AG04449 (cell line): ENCODE measurements around the gene HOXA4.

Experiments
- CTCF ChIA-PET: fragments of 350-600 bp; formaldehyde crosslinking; extraction: SDS; loops from one replicate; lab custom pipeline; 2021; ENCODE audit warnings: antibody characterized with exemption; lab: Yijun Ruan, JAX
- POLR2A ChIA-PET: fragments of 400-600, 350-600 bp; formaldehyde crosslinking; extraction: SDS; loops from one replicate; lab custom pipeline; 2020; ENCODE audit warnings: antibody characterized with exemption, inconsistent platforms; lab: Yijun Ruan, JAX
- DNase-seq: peaks from one replicate; pipeline ENCODE4 v3.0.0-alpha.2; 2010; ENCODE audit warnings: low read depth, low spot score
- H3K4me3 ChIP-seq: 2 replicates; pipeline ENCODE4 v1.5.1; 2011; ENCODE audit warnings: low read depth, mild to moderate bottlenecking, control low read depth, low read length
- TF ChIP-seq, protein P1 (sequence below): IDR thresholded peaks from one replicate; pipeline ENCODE4 v1.5.1; 2011; ENCODE audit warnings: mild to moderate bottlenecking, moderate library complexity, low read length, control low read depth, inconsistent platforms; ENCODE audit not compliant: insufficient read depth; ENCODE audit errors: missing control alignments

HOXA4 gene

DNA sequence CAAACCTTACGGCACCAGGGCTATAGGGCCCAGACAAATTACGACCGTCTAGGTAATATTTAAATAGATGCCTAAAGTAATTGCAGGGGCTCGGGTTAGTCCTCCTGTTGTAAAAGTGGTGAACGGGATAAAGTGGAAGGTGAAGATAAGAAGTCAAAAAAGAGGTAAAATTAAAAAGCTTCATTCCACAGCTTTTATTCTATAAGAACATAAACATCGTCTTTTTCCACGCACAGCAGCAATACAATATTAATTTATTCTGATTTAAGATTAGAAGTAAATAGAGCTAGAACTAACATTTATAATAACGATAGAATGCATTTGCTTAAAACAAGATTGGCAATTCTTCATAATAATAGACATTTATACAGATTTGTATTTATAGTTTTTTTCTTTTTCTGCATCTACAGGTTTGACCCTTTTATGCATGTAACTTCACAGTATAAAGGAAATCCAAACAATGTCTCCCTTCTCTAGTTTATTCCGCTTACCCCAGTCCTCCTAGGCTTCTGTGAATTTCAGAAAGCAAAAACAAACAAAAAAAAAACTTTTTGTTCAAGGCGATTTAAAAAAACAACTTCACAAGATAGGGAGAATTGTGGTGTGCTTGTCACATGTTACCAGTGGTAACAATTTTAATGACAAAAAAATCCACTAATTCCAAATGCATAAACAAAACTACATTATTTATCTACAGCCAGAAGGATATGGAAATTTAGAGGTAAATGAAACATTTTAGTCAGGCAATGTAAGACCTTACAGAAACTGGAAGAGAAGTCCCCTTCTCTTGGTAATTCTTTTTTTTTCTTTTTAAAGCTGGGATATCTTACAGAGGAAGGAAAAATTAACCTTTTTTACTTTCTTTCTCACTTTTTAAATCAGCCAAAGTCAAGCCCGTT lies 40.1 kb upstream of the HOXA4 start:
- H3K4me3 ChIP-seq, result peak overlapping the region; percentile 75
- POLR2A ChIA-PET, result interaction anchor here (1.1 to 4.2 kb wide), 3 partner anchors 8 to 1314 kb away, joined by 4 to 53 read pairs (median 6); no protein-coding TSS in a partner anchor
- DNase-seq, result no peak
- TF ChIP-seq, protein P1, sequence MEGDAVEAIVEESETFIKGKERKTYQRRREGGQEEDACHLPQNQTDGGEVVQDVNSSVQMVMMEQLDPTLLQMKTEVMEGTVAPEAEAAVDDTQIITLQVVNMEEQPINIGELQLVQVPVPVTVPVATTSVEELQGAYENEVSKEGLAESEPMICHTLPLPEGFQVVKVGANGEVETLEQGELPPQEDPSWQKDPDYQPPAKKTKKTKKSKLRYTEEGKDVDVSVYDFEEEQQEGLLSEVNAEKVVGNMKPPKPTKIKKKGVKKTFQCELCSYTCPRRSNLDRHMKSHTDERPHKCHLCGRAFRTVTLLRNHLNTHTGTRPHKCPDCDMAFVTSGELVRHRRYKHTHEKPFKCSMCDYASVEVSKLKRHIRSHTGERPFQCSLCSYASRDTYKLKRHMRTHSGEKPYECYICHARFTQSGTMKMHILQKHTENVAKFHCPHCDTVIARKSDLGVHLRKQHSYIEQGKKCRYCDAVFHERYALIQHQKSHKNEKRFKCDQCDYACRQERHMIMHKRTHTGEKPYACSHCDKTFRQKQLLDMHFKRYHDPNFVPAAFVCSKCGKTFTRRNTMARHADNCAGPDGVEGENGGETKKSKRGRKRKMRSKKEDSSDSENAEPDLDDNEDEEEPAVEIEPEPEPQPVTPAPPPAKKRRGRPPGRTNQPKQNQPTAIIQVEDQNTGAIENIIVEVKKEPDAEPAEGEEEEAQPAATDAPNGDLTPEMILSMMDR, result no peak
- CTCF ChIA-PET, result interaction anchor here (0.9 to 5.3 kb wide), 5 partner anchors 8 to 1315 kb away, joined by 3 to 48 read pairs (median 4); no protein-coding TSS in a partner anchor

DNA sequence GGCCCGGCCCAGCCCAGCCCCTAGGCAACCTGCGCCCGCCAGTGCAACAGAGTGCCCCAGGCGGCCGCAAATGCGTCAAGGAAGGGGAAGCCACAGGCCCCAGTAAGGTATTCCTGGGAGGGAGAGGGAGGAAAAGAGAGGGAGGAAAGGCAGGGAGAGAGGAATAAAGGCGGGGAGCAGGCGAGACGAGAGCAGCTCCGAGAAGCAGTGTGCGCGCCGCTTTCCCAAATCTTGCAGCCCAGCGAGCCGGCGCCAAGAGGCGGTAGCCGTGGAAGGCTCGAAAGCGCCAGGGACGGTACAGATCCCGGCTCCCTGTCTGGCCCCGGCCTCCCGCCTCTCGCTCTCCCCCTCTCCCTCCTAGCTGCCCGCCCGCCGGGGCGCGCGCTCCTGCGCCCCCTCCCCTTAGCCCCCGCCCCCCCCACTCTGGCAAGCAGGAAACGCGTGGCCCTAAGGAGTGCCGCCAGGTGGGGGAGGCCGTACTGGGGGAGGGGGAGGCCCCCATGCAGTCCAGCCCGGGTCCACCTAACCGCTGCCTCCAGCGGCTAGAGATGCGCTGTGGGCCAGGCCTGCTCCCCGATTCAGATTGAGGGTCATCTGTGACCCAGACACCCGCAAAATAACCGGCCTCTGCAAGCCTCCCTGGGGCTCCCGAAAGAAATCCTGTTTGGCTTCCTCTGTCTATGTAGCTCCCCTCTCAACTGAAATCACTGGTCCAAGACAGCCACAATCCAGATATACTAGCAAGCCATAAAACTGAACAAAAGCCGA lies 39.3 kb upstream of the HOXA4 start:
- TF ChIP-seq, protein P1, result no peak
- CTCF ChIA-PET, result interaction anchor here (0.9 to 5.3 kb wide), 5 partner anchors 9 to 1314 kb away, joined by 3 to 48 read pairs (median 4); no protein-coding TSS in a partner anchor
- POLR2A ChIA-PET, result interaction anchor here (1.1 to 4.2 kb wide), 2 partner anchors 9 to 11 kb away, joined by 4 to 53 read pairs; no protein-coding TSS in a partner anchor
- DNase-seq, result no peak
- H3K4me3 ChIP-seq, result peak overlapping the region; percentile 75

DNA sequence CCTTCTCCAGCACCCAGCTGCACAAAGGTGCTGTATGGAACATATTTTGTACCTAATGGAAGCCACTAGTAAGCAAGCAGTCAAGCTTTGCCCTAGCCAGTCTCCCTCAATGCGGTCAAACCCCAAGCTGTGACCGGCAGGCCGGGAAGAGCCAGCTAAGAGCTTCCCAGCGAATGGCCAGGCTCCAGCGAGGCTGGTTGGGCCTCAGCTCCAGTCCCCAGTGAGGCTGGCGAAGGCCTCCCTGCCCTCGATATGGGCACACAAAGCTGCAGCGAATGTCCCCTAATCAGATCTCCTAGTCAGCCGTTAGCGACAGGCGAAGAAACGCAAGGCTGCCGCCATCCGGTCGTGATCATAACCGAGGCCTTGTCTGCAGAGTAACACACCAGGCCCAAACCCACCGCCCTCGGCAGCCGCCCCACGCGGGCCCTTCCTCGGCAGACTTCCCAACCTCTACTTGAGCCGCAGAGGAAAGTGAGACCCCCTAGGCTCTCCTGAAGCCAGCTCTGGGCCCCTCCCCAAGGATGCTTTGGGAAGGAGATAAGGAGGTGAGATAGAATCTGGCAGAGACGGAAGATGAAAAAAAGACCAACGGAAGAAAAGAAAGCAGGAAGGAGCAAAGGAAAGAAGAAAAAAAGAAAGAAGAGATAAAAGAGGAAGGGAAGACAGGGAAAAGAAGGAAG lies 37.8 kb upstream of the HOXA4 start:
- TF ChIP-seq, protein P1, result peak; percentile 11
- no peak for DNase-seq
- ChIA-PET POLR2A (interaction anchor here (0.5 to 4.2 kb wide), 6 partner anchors 10 to 1312 kb away, joined by 3 to 53 read pairs (median 4); partner anchors contain the start of gene HOXA7), CTCF (interaction anchor here (0.7 to 5.3 kb wide), 5 partner anchors 10 to 791 kb away, joined by 3 to 48 read pairs (median 3); partner anchors contain the start of gene HOXA7)
- H3K4me3 ChIP-seq, result peak overlapping the region; percentile 75

DNA sequence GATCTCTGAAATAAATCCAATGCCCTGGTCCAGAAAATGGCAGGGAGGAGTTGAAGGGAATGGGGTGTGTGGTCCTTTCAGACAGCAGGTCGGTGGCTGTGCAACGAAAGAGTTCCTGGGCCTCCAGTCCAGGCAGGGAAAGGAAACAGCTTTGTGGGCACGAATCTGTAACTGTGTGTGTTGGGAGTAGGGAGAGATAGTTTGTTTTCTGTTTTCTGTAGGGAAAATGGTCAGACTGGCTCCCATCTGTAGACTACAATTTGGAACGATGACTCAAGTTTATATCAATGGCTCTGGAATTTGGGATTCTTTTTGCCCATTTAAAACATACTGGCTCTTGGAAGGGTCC lies 37.3 kb upstream of the HOXA4 start:
- no peak for DNase-seq
- TF ChIP-seq, protein P1, result no peak
- CTCF ChIA-PET, result interaction anchor here (0.7 to 5.3 kb wide), 4 partner anchors 11 to 791 kb away, joined by 3 to 48 read pairs (median 3); partner anchors contain the start of gene HOXA7
- peak overlapping the region; percentile 75 for H3K4me3 ChIP-seq
- POLR2A ChIA-PET, result interaction anchor here (0.6 to 4.2 kb wide), 3 partner anchors 11 to 1311 kb away, joined by 3 to 53 read pairs (median 5); no protein-coding TSS in a partner anchor

DNA sequence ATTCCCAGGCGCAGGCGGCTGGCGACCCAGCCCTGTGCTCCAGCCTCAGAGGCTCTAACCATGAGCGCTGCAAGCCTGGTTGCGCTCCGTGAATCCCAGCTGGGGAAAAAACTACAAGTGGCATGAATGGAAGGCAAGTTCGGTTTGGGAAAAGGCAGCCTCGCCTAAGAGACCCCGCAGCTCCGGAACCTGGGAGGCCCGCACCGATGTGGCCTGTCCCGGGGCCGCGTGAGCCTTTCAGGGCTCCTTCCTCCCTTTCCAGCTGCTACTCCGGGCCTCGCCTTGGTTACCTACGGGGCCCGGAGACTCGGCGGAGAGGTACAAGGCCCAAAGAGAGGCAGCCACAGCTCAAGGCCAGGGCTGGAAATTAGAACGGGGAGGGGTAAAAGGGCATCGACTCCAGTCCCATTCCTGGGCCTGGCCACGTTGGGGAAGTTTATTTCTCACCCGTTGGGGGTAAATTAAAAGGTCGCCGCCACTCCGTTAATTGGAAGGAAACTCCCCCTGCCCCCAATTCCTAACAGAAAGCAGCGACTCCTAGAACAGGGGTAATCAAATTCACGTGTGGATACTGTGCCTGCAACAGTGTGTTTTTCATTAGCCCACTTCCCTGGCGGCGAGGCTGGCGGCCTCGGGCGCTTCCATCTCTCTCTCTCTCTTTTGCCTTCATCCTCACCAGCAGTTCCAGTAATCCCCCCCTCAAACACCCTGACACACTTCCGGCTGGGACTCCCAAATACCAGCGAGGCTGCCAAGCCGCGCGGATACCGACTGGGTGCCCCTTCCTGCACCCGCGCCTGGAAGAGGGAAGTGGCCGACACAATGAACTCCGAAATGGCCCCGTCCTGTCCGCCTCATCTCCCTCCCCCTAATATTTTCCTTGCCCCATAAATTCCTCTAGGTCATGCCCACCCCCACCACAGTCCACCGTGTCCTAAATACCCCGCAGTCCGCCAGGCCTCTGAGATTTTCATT lies 36.3 kb upstream of the HOXA4 start:
- DNase-seq, result no peak
- CTCF ChIA-PET, result interaction anchor here (0.6 to 6.8 kb wide), 8 partner anchors 9 to 1311 kb away, joined by 3 to 117 read pairs (median 3); partner anchors contain the start of gene HOXA10
- H3K4me3 ChIP-seq, result peak overlapping the region; percentile 75
- TF ChIP-seq, protein P1, result no peak
- POLR2A ChIA-PET, result interaction anchor here (0.6 to 2.4 kb wide), 4 partner anchors 9 to 574 kb away, joined by 3 to 13 read pairs (median 8); no protein-coding TSS in a partner anchor
